Kidney glomerular epithelial cell (primary cell): ENCODE measurements around the gene TKTL2.
"Not testable (repeated sequence)": the region's sequence is repeated elsewhere in the genome, so short reads cannot be mapped to it uniquely, and the experiment has no call there.

Source experiments
- DNase-seq: peaks from one replicate; lab custom pipeline; 2025; lab: John Stamatoyannopoulos, UW

The TKTL2 gene

DNA sequence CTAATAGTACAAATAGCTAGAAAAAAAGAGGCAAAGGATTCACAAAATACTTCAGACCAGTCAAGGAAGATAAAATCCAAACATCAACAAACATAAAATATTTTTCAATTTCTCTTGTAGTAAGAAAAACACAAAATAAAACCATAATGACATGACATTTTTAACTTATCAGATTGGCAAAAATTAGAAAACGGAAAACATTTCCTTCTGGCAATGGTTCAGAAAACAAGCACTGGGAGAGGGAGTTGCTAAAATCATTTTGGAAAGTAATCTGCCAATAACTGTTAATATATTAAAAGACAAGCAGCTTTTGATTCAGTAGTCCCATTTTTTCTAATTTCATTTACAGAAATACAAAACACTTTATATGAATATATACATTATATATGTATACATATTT, 26.1 kb downstream of the TKTL2 start:
- no peak for DNase-seq

- DNase-seq = not testable (repeated sequence)
Observed at GRCh38 chr4:163447023-163447422, 26.5 kb downstream of the TKTL2 start.

- no peak for DNase-seq
Observed at GRCh38 chr4:163440040-163440439, 33.5 kb downstream of the TKTL2 start.
